Measurements from ENCODE around the gene SYMPK. TPM values are rescaled to one million over a fixed set of nuclear protein-coding genes. Genes with fewer than 3 reads are reported as not detected.

SYMPK gene
- total RNA-seq, 1 donor from 2014 or later = 72.1 TPM

DNA sequence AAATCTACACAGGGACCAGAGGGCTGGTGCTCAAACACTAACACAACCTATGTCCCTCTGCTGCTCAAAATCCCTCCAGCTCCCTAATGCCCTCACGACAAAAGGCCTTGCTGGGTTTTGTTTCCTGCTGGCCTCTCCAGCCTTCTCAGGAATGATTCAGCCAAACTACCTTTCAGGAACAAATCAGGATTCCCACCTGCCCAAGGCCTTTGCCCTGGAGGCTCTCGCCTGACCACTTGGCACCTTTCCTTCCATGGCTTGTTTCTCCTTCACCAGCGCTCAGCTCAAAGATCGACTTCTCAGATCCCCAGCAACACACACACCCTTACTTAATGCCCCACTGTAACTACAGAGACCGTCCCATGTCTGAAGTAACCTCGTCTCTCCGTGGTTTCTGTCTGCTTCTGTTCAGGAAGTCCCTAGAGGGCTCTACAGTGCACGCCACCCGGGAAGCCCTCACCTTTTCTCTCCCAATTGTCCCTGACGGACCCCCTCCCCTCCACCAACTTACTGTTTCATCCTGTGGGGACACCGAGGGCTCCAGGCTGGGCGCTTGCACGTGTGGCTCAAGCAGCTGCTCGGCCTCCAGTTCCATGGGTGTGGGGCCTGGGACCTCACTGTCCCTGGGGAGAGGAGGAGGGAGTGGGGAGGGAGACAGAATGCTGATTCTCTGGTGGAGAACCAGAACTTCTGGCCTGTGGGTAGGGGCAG lies 90.7 kb downstream of the SYMPK start:
- peaks cover 18% of the 10 kb centered on the region for H3K36me3 Mint-ChIP-seq (ENCODE audit: unreplicated experiment)
- H3K9me3 Mint-ChIP-seq (ENCODE audit: unreplicated experiment) = no peaks in the 10 kb centered on the region
- DNase-seq (ENCODE audit: extremely low spot score, unreplicated experiment) = no peak
- no peak overlapping the region for H3K4me3 Mint-ChIP-seq (ENCODE audit: unreplicated experiment)
- H3K27me3 Mint-ChIP-seq (ENCODE audit: unreplicated experiment) = no peaks in the 10 kb centered on the region
- H3K4me1 Mint-ChIP-seq (ENCODE audit: unreplicated experiment) = peaks cover 13% of the 10 kb centered on the region
- H3K27ac Mint-ChIP-seq (ENCODE audit: unreplicated experiment) = peak overlapping the region; percentile 41
- TF ChIP-seq, protein P1, sequence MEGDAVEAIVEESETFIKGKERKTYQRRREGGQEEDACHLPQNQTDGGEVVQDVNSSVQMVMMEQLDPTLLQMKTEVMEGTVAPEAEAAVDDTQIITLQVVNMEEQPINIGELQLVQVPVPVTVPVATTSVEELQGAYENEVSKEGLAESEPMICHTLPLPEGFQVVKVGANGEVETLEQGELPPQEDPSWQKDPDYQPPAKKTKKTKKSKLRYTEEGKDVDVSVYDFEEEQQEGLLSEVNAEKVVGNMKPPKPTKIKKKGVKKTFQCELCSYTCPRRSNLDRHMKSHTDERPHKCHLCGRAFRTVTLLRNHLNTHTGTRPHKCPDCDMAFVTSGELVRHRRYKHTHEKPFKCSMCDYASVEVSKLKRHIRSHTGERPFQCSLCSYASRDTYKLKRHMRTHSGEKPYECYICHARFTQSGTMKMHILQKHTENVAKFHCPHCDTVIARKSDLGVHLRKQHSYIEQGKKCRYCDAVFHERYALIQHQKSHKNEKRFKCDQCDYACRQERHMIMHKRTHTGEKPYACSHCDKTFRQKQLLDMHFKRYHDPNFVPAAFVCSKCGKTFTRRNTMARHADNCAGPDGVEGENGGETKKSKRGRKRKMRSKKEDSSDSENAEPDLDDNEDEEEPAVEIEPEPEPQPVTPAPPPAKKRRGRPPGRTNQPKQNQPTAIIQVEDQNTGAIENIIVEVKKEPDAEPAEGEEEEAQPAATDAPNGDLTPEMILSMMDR (IDR thresholded peaks at IDR 0.05) = no peak

- H3K4me3 Mint-ChIP-seq (ENCODE audit: unreplicated experiment) = peak overlapping the region; percentile 44
- DNase-seq (ENCODE audit: extremely low spot score, unreplicated experiment) = no peak
- peaks cover 16% of the 10 kb centered on the region for H3K4me1 Mint-ChIP-seq (ENCODE audit: unreplicated experiment)
- no peaks in the 10 kb centered on the region for H3K27me3 Mint-ChIP-seq (ENCODE audit: unreplicated experiment)
- TF ChIP-seq, protein P1 (IDR thresholded peaks at IDR 0.05) = no peak
- peak overlapping the region; percentile 93 for H3K27ac Mint-ChIP-seq (ENCODE audit: unreplicated experiment)
- peaks cover 14% of the 10 kb centered on the region for H3K36me3 Mint-ChIP-seq (ENCODE audit: unreplicated experiment)
- H3K9me3 Mint-ChIP-seq (ENCODE audit: unreplicated experiment) = no peaks in the 10 kb centered on the region
Measured at GRCh38 chr19:45771311-45771933, 91.5 kb downstream of the SYMPK start.

DNA sequence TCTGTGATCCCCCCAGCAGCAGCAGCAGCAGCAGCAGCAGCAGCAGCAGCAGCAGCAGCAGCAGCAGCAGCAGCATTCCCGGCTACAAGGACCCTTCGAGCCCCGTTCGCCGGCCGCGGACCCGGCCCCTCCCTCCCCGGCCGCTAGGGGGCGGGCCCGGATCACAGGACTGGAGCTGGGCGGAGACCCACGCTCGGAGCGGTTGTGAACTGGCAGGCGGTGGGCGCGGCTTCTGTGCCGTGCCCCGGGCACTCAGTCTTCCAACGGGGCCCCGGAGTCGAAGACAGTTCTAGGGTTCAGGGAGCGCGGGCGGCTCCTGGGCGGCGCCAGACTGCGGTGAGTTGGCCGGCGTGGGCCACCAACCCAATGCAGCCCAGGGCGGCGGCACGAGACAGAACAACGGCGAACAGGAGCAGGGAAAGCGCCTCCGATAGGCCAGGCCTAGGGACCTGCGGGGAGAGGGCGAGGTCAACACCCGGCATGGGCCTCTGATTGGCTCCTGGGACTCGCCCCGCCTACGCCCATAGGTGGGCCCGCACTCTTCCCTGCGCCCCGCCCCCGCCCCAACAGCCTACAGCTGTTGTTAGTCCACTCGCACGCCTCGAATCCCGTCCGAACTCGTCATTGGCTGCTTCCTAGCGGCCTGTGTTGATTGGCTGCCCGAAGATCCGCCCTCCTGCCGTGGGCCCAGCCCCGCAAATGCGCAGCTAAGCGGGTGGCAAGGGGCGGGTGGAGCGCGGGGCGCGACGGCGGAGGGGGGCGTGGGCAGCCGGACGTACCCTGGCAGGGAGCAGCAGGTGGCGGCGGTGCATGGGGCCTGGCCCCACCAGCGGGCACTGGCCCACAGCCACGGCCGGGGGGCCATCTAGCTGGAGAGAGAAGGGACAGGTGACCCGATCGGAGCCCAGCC lies 92.5 kb downstream of the SYMPK start:
- Mint-ChIP-seq H3K36me3 (ENCODE audit: unreplicated experiment) (peaks cover 14% of the 10 kb centered on the region), H3K27ac (ENCODE audit: unreplicated experiment) (peak overlapping the region; percentile 98), H3K9me3 (ENCODE audit: unreplicated experiment) (no peaks in the 10 kb centered on the region), H3K4me1 (ENCODE audit: unreplicated experiment) (peaks cover 20% of the 10 kb centered on the region), H3K4me3 (ENCODE audit: unreplicated experiment) (peak overlapping the region; percentile 94), H3K27me3 (ENCODE audit: unreplicated experiment) (no peaks in the 10 kb centered on the region)
- TF ChIP-seq, protein P1 (IDR thresholded peaks at IDR 0.05) = peak; percentile 97
- DNase-seq (ENCODE audit: extremely low spot score, unreplicated experiment) = peak; percentile 99

GRCh38 chr19:45769821-45770191 lies 93.1 kb downstream of the SYMPK start:
- Mint-ChIP-seq H3K4me1 (ENCODE audit: unreplicated experiment) (peaks cover 27% of the 10 kb centered on the region), H3K36me3 (ENCODE audit: unreplicated experiment) (peaks cover 14% of the 10 kb centered on the region), H3K27ac (ENCODE audit: unreplicated experiment) (peak overlapping the region; percentile 98), H3K27me3 (ENCODE audit: unreplicated experiment) (no peaks in the 10 kb centered on the region), H3K9me3 (ENCODE audit: unreplicated experiment) (no peaks in the 10 kb centered on the region), H3K4me3 (ENCODE audit: unreplicated experiment) (peak overlapping the region; percentile 94)
- DNase-seq (ENCODE audit: extremely low spot score, unreplicated experiment) = no peak
- TF ChIP-seq, protein P1 (IDR thresholded peaks at IDR 0.05) = no peak
